ENCODE measurements around the gene HSD17B12.
"Not testable (repeated sequence)": the region's sequence is repeated elsewhere in the genome, so short reads cannot be mapped to it uniquely, and the experiment has no call there.

DNA sequence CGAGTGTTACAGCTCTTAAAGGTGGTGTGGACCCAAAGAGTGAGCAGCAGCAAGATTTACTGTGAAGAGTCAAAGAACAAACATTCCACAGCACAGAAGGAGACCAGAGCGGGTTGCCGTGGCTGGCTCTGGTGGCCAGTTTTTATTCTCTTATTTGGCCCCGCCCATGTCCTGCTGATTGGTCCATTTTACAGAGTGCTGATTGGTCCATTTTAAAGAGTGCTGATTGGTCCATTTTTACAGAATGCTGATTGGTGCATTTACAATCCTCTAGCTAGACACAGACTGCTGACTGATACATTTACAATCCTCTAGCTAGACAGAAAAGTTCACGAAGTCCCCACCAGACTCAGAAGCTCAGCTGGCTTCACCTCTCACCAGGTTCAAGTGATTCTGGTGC is 88.1 kb downstream of the HSD17B12 start:
- TF ChIP-seq, protein P1, sequence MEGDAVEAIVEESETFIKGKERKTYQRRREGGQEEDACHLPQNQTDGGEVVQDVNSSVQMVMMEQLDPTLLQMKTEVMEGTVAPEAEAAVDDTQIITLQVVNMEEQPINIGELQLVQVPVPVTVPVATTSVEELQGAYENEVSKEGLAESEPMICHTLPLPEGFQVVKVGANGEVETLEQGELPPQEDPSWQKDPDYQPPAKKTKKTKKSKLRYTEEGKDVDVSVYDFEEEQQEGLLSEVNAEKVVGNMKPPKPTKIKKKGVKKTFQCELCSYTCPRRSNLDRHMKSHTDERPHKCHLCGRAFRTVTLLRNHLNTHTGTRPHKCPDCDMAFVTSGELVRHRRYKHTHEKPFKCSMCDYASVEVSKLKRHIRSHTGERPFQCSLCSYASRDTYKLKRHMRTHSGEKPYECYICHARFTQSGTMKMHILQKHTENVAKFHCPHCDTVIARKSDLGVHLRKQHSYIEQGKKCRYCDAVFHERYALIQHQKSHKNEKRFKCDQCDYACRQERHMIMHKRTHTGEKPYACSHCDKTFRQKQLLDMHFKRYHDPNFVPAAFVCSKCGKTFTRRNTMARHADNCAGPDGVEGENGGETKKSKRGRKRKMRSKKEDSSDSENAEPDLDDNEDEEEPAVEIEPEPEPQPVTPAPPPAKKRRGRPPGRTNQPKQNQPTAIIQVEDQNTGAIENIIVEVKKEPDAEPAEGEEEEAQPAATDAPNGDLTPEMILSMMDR (IDR thresholded peaks at IDR 0.05): not testable (repeated sequence)
- TF ChIP-seq POLR2AphosphoS5 (IDR thresholded peaks at IDR 0.05): not testable (repeated sequence)

Data from breast epithelium (tissue), 3 donors.